Neural cell (in vitro differentiated cells): ENCODE data around the gene SACM1L.

Source experiments
- CTCF ChIP-seq: fragments of 450-650 bp; IDR thresholded peaks from 2 replicates; pipeline ENCODE4 v1.5.1; 2014; ENCODE audit warnings: antibody characterized with exemption, mild to moderate bottlenecking, moderate library complexity; ENCODE audit not compliant: poor library complexity, severe bottlenecking
- EP300 ChIP-seq: fragments of 450-650 bp; conservative IDR thresholded peaks from 2 replicates; pipeline ENCODE4 v1.6.1; 2014; ENCODE audit warnings: antibody characterized with exemption, mild to moderate bottlenecking, moderate library complexity; ENCODE audit not compliant: poor library complexity, severe bottlenecking
- POLR2AphosphoS5 ChIP-seq: IDR thresholded peaks from 2 replicates; pipeline ENCODE4 v1.6.1; 2012
- REST ChIP-seq: IDR thresholded peaks from 2 replicates; pipeline ENCODE4 v1.6.1; 2012; ENCODE audit warnings: borderline replicate concordance
- SMC3 ChIP-seq: fragments of 450-650 bp; conservative IDR thresholded peaks from 2 replicates; pipeline ENCODE4 v1.6.1; 2014; ENCODE audit warnings: antibody characterized with exemption, mild to moderate bottlenecking, moderate library complexity; ENCODE audit not compliant: poor library complexity
- TAF1 ChIP-seq: IDR thresholded peaks from 2 replicates; pipeline ENCODE4 v1.6.1; 2012; ENCODE audit warnings: low read depth

DNA sequence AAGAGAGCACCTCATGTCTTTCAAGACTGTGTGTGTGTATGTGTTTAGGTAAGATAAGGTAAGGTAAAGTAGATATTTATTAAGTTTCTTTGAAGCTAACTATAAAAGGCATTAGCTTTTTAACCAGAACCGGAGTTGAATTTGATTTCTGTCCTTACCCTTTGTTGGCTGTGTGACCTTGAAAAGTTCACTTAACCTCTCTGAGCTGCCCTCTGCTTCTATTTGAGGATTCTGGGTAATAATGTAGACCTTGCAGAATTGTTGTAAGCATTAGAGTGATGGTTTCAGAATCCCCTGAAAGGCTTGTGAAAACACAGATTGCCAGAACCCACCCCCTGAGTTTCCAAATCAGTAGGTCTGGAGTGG, 21.6 kb upstream of the SACM1L start:
- TF ChIP-seq EP300 (no peak), CTCF (no peak), SMC3 (no peak), REST (no peak), TAF1 (no peak), POLR2AphosphoS5 (no peak)
